Upper lobe of left lung (tissue), 6 donors: Measurements from ENCODE around the gene RUNX2. TPM values are rescaled to one million over a fixed set of nuclear protein-coding genes. Genes with fewer than 3 reads are reported as not detected.

Source experiments
- ATAC-seq, 2 donors: fragments of 200-7000 bp; cut with Tn5 transposase; one replicate each; pipeline ENCODE4 v1.9.1; 2022; ENCODE audit warnings: mild to moderate bottlenecking in 2 of 2, moderate library complexity in 2 of 2; ENCODE audit not compliant: low FRiP score in 2 of 2
- DNase-seq, 2 donors: peaks; one replicate each; pipeline ENCODE4 v3.0.0-alpha.2; 2019 to 2020
- H3K27ac ChIP-seq, 4 donors: fragments of 200-600 bp; sonication (generic); one replicate each; pipeline ENCODE4 v1.5.1; 2016 to 2019
- H3K27me3 ChIP-seq, 4 donors: fragments of 200-600 bp; sonication (generic); one replicate each; pipeline ENCODE4 v1.5.1; 2017 to 2019
- H3K36me3 ChIP-seq, 4 donors: fragments of 200-600 bp; sonication (generic); one replicate each; pipeline ENCODE4 v1.5.1; 2016 to 2019
- H3K4me1 ChIP-seq, 4 donors: fragments of 200-600 bp; sonication (generic); one replicate each; pipeline ENCODE4 v1.5.1; 2018 to 2019
- H3K4me3 ChIP-seq, 4 donors: fragments of 200-600 bp; sonication (generic); one replicate each; pipeline ENCODE4 v1.5.1; 2017 to 2019; ENCODE audit warnings: mild to moderate bottlenecking in 2 of 4, moderate library complexity in 1 of 4
- H3K9me3 ChIP-seq, 4 donors: fragments of 200-600 bp; sonication (generic); one replicate each; pipeline ENCODE4 v1.5.1; 2018 to 2019
- EP300 ChIP-seq, 4 donors: sonication (generic); formaldehyde crosslinking; IDR thresholded peaks; one replicate each; pipeline ENCODE4 v1.5.1; 2017; ENCODE audit warnings: antibody characterized with exemption in 4 of 4, control low read depth in 2 of 4
- POLR2A ChIP-seq, 4 donors: fragments of 450-650 bp; IDR thresholded peaks; one replicate each; pipeline ENCODE4 v1.5.1; 2016 to 2017; ENCODE audit warnings: antibody characterized with exemption in 4 of 4, mild to moderate bottlenecking in 2 of 4
- POLR2AphosphoS5 ChIP-seq, 2 donors: sonication (generic); formaldehyde crosslinking; IDR thresholded peaks; one replicate each; pipeline ENCODE4 v1.5.1; 2017; ENCODE audit warnings: antibody characterized with exemption in 2 of 2
- WGBS, 2 donors: methylation state at CpG; one replicate each; pipeline ENCODE4 v1.1.5; 2017 to 2018; 5-methylcytosine and 5-hydroxymethylcytosine counted together
- total RNA-seq, 6 donors: library from RNA; depleted of rRNA in 4 of 6; stranded (reverse); fragments of >200 nt in 4 of 6; gene quantifications; one replicate each; pipeline versions ENCODE4 v1.1.0 to v1.2.1, GENCODE V29; 2016 to 2021
- TF ChIP-seq, protein P1 (sequence below), 6 experiments: fragments of 450-650 bp in 4 of 6; fragments of 200-600 bp in 2 of 6; sonication (generic) in 2 of 6; IDR thresholded peaks; one replicate each; pipeline ENCODE4 v1.5.1; 2016 to 2019; ENCODE audit warnings: antibody characterized with exemption in 6 of 6
- donor health status: DM: no; HTN: no; CAD: no; lungs with moderate emphysema.
- donor health status: DM: no; HTN: yes; CAD: no; lungs with severe emphysema.

The RUNX2 gene
- total RNA-seq, 6 donors from 2014 or later: 2.6 to 12.2 (median 5.5) TPM

GRCh38 chr6:45709781-45710220, 381.7 kb downstream of the RUNX2 start:
- 72 to 77% methylated on average over 6 of the region's 6 CpGs for WGBS, 2 donors
- no peak overlapping the region for H3K27ac ChIP-seq
- H3K36me3 ChIP-seq: no peaks in the 10 kb centered on the region
- H3K4me1 ChIP-seq: peaks cover 3 to 14% (median 6%) of the 10 kb centered on the region in 4 donors
- no peaks in the 10 kb centered on the region for H3K9me3 ChIP-seq
- ATAC-seq (peak in 1 of 2 donors; percentile 34), DNase-seq (no peak)
- no peaks in the 10 kb centered on the region for H3K27me3 ChIP-seq
- no peak for TF ChIP-seq EP300 (IDR thresholded peaks at IDR 0.05)
- TF ChIP-seq, protein P1, sequence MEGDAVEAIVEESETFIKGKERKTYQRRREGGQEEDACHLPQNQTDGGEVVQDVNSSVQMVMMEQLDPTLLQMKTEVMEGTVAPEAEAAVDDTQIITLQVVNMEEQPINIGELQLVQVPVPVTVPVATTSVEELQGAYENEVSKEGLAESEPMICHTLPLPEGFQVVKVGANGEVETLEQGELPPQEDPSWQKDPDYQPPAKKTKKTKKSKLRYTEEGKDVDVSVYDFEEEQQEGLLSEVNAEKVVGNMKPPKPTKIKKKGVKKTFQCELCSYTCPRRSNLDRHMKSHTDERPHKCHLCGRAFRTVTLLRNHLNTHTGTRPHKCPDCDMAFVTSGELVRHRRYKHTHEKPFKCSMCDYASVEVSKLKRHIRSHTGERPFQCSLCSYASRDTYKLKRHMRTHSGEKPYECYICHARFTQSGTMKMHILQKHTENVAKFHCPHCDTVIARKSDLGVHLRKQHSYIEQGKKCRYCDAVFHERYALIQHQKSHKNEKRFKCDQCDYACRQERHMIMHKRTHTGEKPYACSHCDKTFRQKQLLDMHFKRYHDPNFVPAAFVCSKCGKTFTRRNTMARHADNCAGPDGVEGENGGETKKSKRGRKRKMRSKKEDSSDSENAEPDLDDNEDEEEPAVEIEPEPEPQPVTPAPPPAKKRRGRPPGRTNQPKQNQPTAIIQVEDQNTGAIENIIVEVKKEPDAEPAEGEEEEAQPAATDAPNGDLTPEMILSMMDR (IDR thresholded peaks at IDR 0.05): no peak
- no peak for TF ChIP-seq POLR2A (IDR thresholded peaks at IDR 0.05)
- no peak overlapping the region for H3K4me3 ChIP-seq

DNA sequence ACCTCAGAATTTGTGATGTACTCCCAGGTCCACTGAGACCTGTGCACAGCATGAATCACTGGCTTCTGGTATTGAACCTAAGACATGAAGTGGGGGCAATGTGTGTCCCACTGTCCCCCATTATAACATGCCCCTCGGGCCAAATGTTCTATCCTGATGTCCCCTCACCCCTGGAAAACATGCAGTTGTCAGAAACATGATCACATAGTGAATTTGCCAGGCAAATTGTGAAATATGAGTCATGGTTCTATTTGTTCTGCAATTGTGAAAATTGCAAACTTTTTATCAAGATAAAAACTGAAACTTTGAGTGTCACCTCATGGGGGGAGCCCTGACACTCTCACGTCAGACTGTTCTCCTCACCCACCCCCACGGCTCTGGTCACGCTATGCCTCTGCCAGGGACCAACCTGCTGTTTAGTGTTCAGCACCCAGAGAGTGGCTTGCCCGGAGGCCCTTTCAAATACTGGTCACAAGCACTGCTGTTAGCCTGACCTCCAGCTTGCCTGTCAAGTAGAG, 382.2 kb downstream of the RUNX2 start:
- Histone ChIP-seq H3K36me3 (no peaks in the 10 kb centered on the region), H3K9me3 (no peaks in the 10 kb centered on the region), H3K27me3 (no peaks in the 10 kb centered on the region), H3K4me1 (peaks cover 3 to 14% (median 6%) of the 10 kb centered on the region in 4 donors), H3K4me3 (no peak overlapping the region), H3K27ac (no peak overlapping the region)
- DNase-seq (peak in 1 of 2 donors; percentile 29), ATAC-seq (peak in 1 of 2 donors; percentile 41)
- 34 to 45% methylated on average over 5 of the region's 5 CpGs for WGBS, 2 donors
- TF ChIP-seq, protein P1 (IDR thresholded peaks at IDR 0.05): no peak
- peak in 1 of 4 donors; percentile 17 for TF ChIP-seq EP300 (IDR thresholded peaks at IDR 0.05)

GRCh38 chr6:45712076-45712475, 383.9 kb downstream of the RUNX2 start:
- ATAC-seq: no peak
- H3K36me3 ChIP-seq: no peaks in the 10 kb centered on the region
- no peak overlapping the region for H3K4me3 ChIP-seq
- TF ChIP-seq, protein P1 (IDR thresholded peaks at IDR 0.05): no peak
- no peak for TF ChIP-seq POLR2A (IDR thresholded peaks at IDR 0.05)
- TF ChIP-seq EP300 (IDR thresholded peaks at IDR 0.05): no peak
- TF ChIP-seq POLR2AphosphoS5 (IDR thresholded peaks at IDR 0.05): no peak
- no peak overlapping the region for H3K27ac ChIP-seq
- H3K4me1 ChIP-seq: peaks cover 3 to 14% (median 6%) of the 10 kb centered on the region in 4 donors
- H3K27me3 ChIP-seq: no peaks in the 10 kb centered on the region
- WGBS, 2 donors: 81 to 89% methylated on average over 11 of the region's 11 CpGs
- H3K9me3 ChIP-seq: no peaks in the 10 kb centered on the region
- DNase-seq: no peak

DNA sequence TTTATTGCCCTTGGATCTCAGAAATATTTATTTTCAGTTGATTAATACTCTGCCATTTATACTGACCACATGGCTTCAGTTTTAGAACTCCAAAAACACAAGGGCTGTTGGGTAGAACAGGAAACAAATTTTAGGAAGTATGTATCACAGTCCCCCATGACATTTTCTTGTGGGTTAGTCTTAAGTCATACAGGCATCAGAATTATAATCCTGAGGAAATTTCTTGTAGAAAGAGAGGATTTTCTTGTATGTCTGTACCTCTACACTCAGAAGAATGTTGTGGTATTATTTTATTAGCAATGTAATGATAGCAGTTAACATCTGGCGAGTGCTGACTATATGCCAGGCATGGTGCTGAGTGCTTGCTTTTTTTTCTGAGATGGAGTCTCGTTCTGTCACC, 384.7 kb downstream of the RUNX2 start:
- DNase-seq (no peak), ATAC-seq (no peak)
- H3K4me3 ChIP-seq: no peak overlapping the region
- no peaks in the 10 kb centered on the region for H3K36me3 ChIP-seq
- no peaks in the 10 kb centered on the region for H3K27me3 ChIP-seq
- 86 to 88% methylated on average over 2 of the region's 2 CpGs for WGBS, 2 donors
- H3K9me3 ChIP-seq: no peaks in the 10 kb centered on the region
- no peak overlapping the region for H3K27ac ChIP-seq
- peaks cover 3 to 14% (median 6%) of the 10 kb centered on the region in 4 donors for H3K4me1 ChIP-seq
- TF ChIP-seq EP300 (IDR thresholded peaks at IDR 0.05): no peak
- TF ChIP-seq POLR2A (IDR thresholded peaks at IDR 0.05): no peak
- TF ChIP-seq, protein P1 (IDR thresholded peaks at IDR 0.05): no peak
- no peak for TF ChIP-seq POLR2AphosphoS5 (IDR thresholded peaks at IDR 0.05)

Other genes with a start within 250 kb of the RUNX2 start
- gene SUPT3H, start 49.6 kb downstream of the RUNX2 start, total RNA-seq: 10 to 100 TPM in 2 of 6 donors, 1 to 10 TPM in 4; 6.4 to 45.1 (median 8.9) TPM